ENCODE data around the gene RGS6. TPM values are rescaled to one million over a fixed set of nuclear protein-coding genes. Genes with fewer than 3 reads are reported as not detected.

Gene RGS6
- total RNA-seq, 1 donor from 2014 or later = 2.0 TPM

- Mint-ChIP-seq H3K9me3 (no peaks in the 10 kb centered on the region), H3K36me3 (no peaks in the 10 kb centered on the region), H3K4me1 (peaks cover 20% of the 10 kb centered on the region), H3K27me3 (ENCODE audit: low read depth) (peaks cover 15% of the 10 kb centered on the region), H3K27ac (no peak overlapping the region), H3K4me3 (no peak overlapping the region)
- no peak for DNase-seq (ENCODE audit: low spot score in 2 of 2, unreplicated experiment in 2 of 2)
- TF ChIP-seq, protein P1, sequence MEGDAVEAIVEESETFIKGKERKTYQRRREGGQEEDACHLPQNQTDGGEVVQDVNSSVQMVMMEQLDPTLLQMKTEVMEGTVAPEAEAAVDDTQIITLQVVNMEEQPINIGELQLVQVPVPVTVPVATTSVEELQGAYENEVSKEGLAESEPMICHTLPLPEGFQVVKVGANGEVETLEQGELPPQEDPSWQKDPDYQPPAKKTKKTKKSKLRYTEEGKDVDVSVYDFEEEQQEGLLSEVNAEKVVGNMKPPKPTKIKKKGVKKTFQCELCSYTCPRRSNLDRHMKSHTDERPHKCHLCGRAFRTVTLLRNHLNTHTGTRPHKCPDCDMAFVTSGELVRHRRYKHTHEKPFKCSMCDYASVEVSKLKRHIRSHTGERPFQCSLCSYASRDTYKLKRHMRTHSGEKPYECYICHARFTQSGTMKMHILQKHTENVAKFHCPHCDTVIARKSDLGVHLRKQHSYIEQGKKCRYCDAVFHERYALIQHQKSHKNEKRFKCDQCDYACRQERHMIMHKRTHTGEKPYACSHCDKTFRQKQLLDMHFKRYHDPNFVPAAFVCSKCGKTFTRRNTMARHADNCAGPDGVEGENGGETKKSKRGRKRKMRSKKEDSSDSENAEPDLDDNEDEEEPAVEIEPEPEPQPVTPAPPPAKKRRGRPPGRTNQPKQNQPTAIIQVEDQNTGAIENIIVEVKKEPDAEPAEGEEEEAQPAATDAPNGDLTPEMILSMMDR (IDR thresholded peaks at IDR 0.05; ENCODE audit: unreplicated experiment) = no peak
Measured at GRCh38 chr14:72541546-72541945, 609.3 kb downstream of the RGS6 start.

DNA sequence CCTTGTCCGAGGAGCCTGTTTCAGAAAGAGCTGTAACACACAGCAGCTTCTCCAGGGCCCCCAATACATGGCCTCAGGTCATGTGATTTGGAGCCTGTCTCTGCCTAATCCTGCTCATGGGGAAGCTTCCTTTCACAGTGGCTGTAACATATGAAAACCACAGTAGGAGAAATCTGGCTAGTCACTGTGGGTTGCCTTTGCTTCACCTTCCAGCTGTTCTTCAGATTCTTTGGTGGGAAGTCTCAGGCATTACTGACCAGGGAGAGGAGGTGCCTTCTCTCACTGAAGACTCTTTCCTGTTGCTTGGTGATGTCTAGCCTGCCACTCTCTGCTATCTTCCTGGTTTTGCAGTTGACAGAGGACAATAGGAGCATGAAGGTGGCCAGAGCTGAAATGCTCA lies 611.1 kb downstream of the RGS6 start:
- H3K27me3 Mint-ChIP-seq (ENCODE audit: low read depth) = peaks cover 7% of the 10 kb centered on the region
- TF ChIP-seq, protein P1 (IDR thresholded peaks at IDR 0.05; ENCODE audit: unreplicated experiment) = no peak
- no peak for DNase-seq (ENCODE audit: low spot score in 2 of 2, unreplicated experiment in 2 of 2)
- no peaks in the 10 kb centered on the region for H3K36me3 Mint-ChIP-seq
- H3K4me3 Mint-ChIP-seq = no peak overlapping the region
- H3K4me1 Mint-ChIP-seq = peaks cover 20% of the 10 kb centered on the region
- H3K9me3 Mint-ChIP-seq = no peaks in the 10 kb centered on the region
- H3K27ac Mint-ChIP-seq = no peak overlapping the region

GRCh38 chr14:72544615-72545387 lies 612.6 kb downstream of the RGS6 start:
- Mint-ChIP-seq H3K36me3 (no peaks in the 10 kb centered on the region), H3K27me3 (ENCODE audit: low read depth) (peaks cover under 1% of the 10 kb centered on the region), H3K4me1 (peaks cover 18% of the 10 kb centered on the region), H3K27ac (no peak overlapping the region), H3K9me3 (no peaks in the 10 kb centered on the region), H3K4me3 (no peak overlapping the region)
- TF ChIP-seq, protein P1 (IDR thresholded peaks at IDR 0.05; ENCODE audit: unreplicated experiment) = no peak
- no peak for DNase-seq (ENCODE audit: low spot score in 2 of 2, unreplicated experiment in 2 of 2)

DNA sequence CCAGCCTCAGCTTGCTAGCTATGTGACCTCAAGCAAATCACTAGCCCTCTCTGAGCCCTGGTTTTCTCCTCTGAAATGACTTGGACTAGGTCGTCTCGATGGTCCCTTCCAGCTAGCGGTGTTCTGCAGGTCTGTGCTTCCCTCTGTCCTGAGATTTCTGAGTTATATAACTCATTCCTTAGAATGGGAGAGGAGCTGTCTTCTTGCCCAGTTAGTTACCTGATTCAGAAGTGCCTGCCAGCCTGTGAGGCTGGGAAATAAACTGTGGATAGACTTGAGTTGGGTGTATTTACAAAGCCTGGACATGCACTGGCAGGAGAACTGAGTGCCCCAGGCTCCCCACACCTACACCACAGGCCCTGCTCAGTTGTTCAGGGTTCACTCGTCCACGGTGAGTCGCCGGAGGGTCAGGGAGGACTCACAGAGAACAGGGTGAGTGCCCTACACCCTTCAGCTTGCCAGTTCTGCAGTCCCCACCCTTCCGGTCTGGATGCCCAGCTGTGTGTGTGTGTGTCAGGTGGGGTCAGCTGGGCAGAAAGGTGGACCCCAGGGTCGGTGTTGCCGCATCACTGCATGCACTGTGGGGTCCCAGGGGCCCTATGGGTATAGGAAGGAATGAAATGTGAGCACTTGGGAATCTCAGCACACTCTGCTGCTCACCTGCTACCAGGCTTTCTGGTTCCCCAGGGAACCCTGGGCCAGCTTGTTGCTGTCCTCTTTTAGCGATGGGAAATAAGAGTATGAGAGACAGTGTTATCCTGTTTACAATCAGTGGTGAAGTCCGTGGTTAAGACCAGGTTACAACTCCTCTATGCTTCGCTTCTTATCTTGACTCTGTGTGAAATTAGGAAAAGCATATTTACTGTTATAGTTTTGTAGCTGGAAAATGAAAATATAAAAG lies 613.4 kb downstream of the RGS6 start:
- Mint-ChIP-seq H3K4me1 (peaks cover 17% of the 10 kb centered on the region), H3K27me3 (ENCODE audit: low read depth) (peaks cover 5% of the 10 kb centered on the region), H3K27ac (no peak overlapping the region), H3K9me3 (no peaks in the 10 kb centered on the region), H3K36me3 (no peaks in the 10 kb centered on the region), H3K4me3 (no peak overlapping the region)
- TF ChIP-seq, protein P1 (IDR thresholded peaks at IDR 0.05; ENCODE audit: unreplicated experiment) = no peak
- no peak for DNase-seq (ENCODE audit: low spot score in 2 of 2, unreplicated experiment in 2 of 2)

GRCh38 chr14:72546344-72547016 lies 614.3 kb downstream of the RGS6 start:
- peaks cover 5% of the 10 kb centered on the region for H3K27me3 Mint-ChIP-seq (ENCODE audit: low read depth)
- no peak for DNase-seq (ENCODE audit: low spot score in 2 of 2, unreplicated experiment in 2 of 2)
- TF ChIP-seq, protein P1 (IDR thresholded peaks at IDR 0.05; ENCODE audit: unreplicated experiment) = no peak
- H3K9me3 Mint-ChIP-seq = no peaks in the 10 kb centered on the region
- no peak overlapping the region for H3K4me3 Mint-ChIP-seq
- H3K36me3 Mint-ChIP-seq = no peaks in the 10 kb centered on the region
- H3K27ac Mint-ChIP-seq = no peak overlapping the region
- peaks cover 17% of the 10 kb centered on the region for H3K4me1 Mint-ChIP-seq
